ENCODE data around the gene SH2B2.

SH2B2 gene
- 0.46 to 1.5 (median 0.50) reads per million in 4 donors for total RNA-seq

DNA sequence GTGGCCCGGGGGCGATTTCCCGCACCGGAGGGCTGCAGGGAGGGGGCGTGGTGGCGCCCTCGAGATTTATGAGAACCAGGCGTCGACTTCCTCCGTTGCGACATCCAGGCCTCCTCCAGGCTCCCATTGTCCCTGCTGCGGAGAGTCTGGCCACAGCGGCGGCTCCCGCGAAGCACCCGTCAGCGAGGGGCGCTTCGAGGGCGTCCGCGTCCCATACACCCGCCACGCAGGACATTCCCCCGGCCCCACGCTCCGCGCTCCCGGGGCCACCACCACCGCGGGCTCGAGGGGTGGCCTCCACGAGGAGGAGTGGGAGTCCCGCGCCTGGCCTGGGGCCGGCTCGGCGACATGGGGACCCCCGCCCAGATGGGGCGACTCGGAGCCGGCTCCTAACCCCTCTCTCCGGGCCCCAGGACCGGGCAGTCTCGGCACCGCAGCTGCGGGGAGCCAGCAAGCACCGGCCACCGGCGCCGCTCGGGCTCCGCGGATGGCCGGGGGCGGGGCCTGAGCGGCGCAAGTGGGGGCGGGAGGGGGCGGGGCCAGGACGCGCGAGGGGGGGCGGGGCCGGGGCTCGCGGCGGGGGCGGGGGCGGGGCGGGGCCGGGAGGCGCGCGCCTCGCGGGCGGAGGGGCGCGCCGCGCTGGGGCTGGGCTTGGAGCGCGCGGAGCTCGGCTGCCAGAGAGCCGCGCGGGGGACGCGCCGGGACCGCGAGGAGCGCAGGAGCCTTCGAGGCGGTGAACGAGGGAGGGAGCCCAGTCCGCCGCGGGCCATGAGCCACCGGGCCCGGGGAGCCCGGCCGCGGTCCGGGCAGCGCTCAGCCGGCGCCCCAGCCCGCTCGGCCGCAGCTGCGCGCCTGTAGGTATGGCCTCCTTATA is at the start of gene SH2B2:
SH2B2 (plus strand) TSS at position 632 of the 874 bp plus-strand sequence. CDS start 13,683 bp downstream, outside the sequence.
- DNase-seq: peak in 2 of 5 donors; percentile 41 to 46

- DNase-seq: no peak
Measured at GRCh38 chr7:102239206-102239820, 47.4 kb upstream of the SH2B2 start.

DNA sequence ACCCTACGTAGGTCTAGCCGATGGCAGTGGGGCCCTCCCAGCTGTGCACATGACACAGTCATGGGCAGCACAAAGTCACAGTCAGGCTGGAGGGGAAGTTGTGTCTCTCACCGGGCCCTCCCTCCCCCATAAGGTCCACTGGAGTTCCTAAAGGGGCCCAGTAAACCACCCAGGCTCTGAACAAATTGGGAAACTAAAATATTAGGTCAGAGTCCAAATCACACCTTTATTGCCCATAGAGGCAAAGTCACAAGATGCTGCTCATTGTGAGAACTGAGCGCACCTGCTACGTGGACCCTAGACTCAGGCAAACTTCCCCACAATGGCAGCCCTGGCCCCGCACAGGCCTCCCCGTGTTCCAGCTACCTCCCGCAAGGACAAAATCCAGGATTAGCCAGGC is 45.2 kb upstream of the SH2B2 start:
- DNase-seq: no peak

GRCh38 chr7:102244601-102245000 is 42.1 kb upstream of the SH2B2 start:
- DNase-seq: no peak

DNA sequence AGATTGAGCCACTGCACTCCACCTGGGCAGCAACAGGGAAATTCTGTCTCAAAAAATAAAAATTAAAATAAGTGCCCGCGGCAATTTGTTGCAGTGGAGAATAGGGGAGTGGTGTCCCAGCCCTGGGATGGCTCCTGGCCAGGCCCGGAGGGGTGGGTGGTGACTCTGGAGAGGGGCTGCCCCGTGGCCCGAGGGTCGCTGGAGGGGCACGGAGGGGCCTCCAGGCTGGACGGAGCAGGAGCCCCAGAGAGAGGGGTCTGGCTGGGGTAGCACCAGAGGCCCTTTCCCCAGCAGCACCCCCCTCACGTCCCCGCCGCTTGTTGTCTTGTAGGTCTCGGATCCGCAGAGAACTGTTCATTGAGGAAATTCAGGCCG is 38.6 kb upstream of the SH2B2 start:
- DNase-seq: no peak

- DNase-seq: no peak
Measured at GRCh38 chr7:102248456-102249395, 37.9 kb upstream of the SH2B2 start.

GRCh38 chr7:102251531-102252365 is 34.9 kb upstream of the SH2B2 start:
- no peak for DNase-seq

- DNase-seq: no peak
Measured at GRCh38 chr7:102252366-102252982, 34.2 kb upstream of the SH2B2 start.

- no peak for DNase-seq
Measured at GRCh38 chr7:102253066-102253972, 33.3 kb upstream of the SH2B2 start.

GRCh38 chr7:102253973-102254370 is 32.7 kb upstream of the SH2B2 start:
- no peak for DNase-seq

DNA sequence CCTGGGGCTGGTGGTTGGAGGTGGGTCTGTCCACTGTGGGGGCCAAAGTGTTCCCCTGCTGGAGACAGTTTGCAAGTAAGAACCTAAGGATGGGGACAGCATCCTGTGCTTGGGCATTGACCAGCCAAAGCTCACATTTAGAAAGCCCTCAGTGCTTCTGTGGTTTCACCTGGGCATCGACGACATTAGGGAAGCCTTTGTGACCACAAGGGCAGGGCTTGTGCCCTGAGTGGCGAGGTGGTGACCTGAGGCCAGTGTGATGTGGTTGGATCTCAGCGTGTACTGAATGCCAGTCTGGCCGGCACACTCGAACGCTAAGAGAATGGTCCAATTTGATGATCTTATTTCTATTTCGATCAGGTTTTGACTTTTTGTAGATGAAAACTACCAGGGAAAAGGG is 32.1 kb upstream of the SH2B2 start:
- DNase-seq: no peak

- DNase-seq: no peak
Measured at GRCh38 chr7:102255501-102255900, 31.2 kb upstream of the SH2B2 start.

DNA sequence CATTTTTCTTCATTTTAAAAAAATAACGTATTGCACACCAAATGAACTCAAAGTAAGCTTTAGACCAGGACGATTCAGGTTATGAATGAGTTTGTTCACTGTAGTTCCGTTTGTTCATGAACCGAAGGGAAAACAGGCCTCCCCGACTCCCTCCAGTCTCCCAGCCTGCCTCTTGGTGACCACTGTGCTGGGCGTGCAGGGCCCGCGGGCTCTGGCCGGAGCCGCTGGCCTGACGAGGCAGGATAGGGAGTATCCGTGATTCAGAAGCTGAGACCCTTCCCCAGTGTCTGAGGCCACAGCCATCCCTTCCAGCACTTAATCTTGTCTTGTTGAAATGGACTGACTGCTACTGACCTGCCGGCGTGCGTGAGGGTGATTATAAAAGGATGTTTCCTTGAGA is 30.8 kb upstream of the SH2B2 start:
- no peak for DNase-seq

GRCh38 chr7:102258073-102258748 is 28.5 kb upstream of the SH2B2 start:
- DNase-seq: no peak

GRCh38 chr7:102258749-102259107 is 27.9 kb upstream of the SH2B2 start:
- DNase-seq: no peak

DNA sequence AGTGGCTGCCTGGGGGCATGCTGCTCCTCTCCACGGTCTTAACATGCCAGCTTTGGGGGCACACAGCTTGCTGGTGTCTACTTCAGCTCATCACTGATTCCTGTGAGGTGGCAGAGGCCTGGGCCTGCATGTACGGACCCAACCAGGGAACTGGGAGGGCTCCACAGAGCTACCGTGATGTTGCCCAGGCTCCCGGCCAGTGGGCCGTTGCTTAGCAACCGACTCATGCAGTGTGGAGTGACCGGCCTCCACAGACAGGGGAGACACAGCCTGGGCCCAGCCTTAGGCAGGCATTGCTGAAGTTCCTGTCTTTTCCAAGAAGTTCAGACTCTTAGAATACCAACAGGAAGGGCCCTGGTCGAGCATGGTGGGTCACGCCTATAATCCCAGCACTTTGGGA is 25.8 kb upstream of the SH2B2 start:
- no peak for DNase-seq

- no peak for DNase-seq
Measured at GRCh38 chr7:102261451-102261850, 25.2 kb upstream of the SH2B2 start.

DNA sequence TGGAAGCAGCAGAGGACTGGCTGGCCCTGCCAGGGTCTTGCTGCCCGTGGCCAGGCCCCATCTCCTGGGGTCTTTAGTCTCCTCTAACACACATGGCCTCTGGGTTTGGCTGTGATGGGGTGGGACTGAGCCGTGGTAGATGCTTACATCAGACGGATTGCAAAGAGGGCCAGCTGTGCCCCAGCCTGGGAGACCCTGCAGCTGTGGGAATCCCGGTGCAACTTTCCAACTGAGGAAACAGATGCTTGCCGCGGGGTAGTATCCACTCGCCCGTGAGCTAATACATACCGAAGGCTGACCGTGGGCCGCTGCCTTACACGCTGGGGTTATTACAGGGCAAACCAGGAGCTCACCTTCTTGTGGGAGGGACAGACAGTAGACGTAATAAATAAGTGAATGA is 24.1 kb upstream of the SH2B2 start:
- no peak for DNase-seq

DNA sequence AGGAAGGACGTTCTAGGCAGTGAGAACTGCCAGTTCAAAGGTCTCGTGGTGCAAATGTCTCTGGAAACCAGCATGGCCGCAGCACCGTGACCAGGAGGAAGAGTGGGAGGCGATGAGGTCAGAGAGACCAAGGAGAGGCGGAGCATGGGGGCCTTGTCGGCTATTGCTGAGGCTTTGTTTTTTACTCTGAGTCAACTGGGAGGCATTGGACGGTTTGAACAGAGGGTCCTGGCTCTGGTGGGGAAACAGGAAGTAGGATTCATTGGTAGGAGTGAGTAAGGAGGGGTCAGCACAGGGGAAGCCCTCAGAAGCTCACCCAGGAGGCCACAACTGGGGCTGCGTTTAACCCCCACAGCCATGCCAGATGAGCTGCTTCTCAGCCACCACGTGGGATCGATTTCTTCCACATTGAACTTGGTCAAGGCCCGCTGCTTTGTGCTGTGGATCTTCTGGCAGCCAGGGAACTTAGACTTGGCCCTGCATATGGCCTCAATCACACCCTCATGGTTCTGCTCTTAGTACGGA is 22.2 kb upstream of the SH2B2 start:
- no peak for DNase-seq

DNA sequence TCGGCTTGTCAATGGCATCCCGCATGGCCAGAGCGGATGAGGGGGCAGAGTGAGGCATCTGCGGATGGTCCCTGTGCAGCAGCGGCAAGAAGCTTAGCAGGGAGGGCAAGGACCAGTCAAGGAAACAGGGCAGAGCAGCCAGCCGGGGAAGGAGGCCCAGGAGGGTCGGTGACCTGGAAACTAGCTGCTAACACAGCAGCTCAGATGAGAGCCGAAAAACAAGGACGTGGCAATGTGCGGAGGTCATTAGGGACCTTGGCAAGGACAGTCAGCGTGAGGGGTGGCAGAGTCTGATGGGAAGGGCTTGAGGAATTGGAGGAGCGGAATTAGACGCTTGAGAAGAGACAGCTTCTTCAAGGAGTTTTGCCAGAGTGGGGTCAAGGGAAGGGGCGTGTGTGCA is 20.1 kb upstream of the SH2B2 start:
- no peak for DNase-seq

Measured in T-helper 1 cell (primary cell).